GM12878 (cell line): ENCODE results near the gene LGMN. TPM values are rescaled to one million over a fixed set of nuclear protein-coding genes. Genes with fewer than 3 reads are reported as not detected.

Experiments used
- ATAC-seq: fragments of 200-7000 bp; cut with Tn5 transposase; 3 replicates; pipeline ENCODE4 v1.9.1; 2020; ENCODE audit warnings: mild to moderate bottlenecking, moderate library complexity
- BruUV-seq: library from RNA; stranded (reverse); fragments of 400-500 nt; replicated peaks from 2 replicates; lab custom pipeline; 2021; lab: Mats Ljungman, UMichigan
- CTCF ChIA-PET: fragments of 300-600 bp; sonication (Branson Sonifier 250); formaldehyde crosslinking; extraction: SDS; loops from one replicate; lab custom pipeline; 2021; ENCODE audit warnings: inconsistent platforms; lab: Yijun Ruan, JAX
- POLR2A ChIA-PET: fragments of 350-600 bp; formaldehyde crosslinking; extraction: SDS; loops from one replicate; lab custom pipeline; 2021; ENCODE audit warnings: inconsistent platforms; lab: Charles Lee
- RAD21 ChIA-PET: fragments of 300-600 bp; sonication (Branson Sonifier 250); formaldehyde crosslinking; loops from one replicate; lab custom pipeline; 2023; ENCODE audit warnings: antibody characterized with exemption; ENCODE audit not compliant: unreplicated experiment; lab: Charles Lee
- SMC1A ChIA-PET: fragments of 300-600 bp; sonication (Branson Sonifier 250); formaldehyde crosslinking; loops from one replicate; lab custom pipeline; 2023; ENCODE audit not compliant: unreplicated experiment, uncharacterized antibody; lab: Charles Lee
- DNase-seq: peaks from one replicate; pipeline ENCODE4 v3.0.0-alpha.2; 2011; ENCODE audit warnings: low read depth, low spot score
- FAIRE-seq: peaks from 3 replicates; lab custom pipeline; 2011; peaks lifted over from hg19 to GRCh38; lab: Jason Lieb, UNC
- H2AFZ ChIP-seq: 2 replicates; pipeline ENCODE4 v1.6.0; 2011; ENCODE audit warnings: low read depth, low read length, control low read depth; ENCODE audit not compliant: control insufficient read depth
- H3K27ac ChIP-seq: 2 replicates; pipeline ENCODE4 v1.5.1; 2011; ENCODE audit warnings: control low read depth; ENCODE audit not compliant: control insufficient read depth, insufficient read depth
- H3K27me3 ChIP-seq, 2 experiments: replicated peaks in 1 of 2; 2 replicates each; pipeline versions ENCODE4 v1.6.0 to v1.6.1; 2011; ENCODE audit warnings: low read length in 1 of 2; ENCODE audit not compliant: control insufficient read depth in 2 of 2, insufficient read depth in 2 of 2
- H3K36me3 ChIP-seq, 2 experiments: 2 replicates each; pipeline ENCODE4 v1.5.1; 2011; ENCODE audit warnings: low read length in 1 of 2; ENCODE audit not compliant: control insufficient read depth in 2 of 2, insufficient read depth in 2 of 2
- H3K4me1 ChIP-seq: 2 replicates; pipeline ENCODE4 v1.6.1; 2011; ENCODE audit warnings: mild to moderate bottlenecking, low read length, moderate library complexity, mixed read lengths; ENCODE audit not compliant: control insufficient read depth, insufficient read depth
- H3K4me2 ChIP-seq: 2 replicates; pipeline ENCODE4 v1.6.0; 2011; ENCODE audit warnings: control low read depth; ENCODE audit not compliant: control insufficient read depth, insufficient read depth
- H3K4me3 ChIP-seq: fragments of 200-600 bp; sonication (generic); 2 replicates; pipeline ENCODE4 v1.5.1; 2016
- H3K79me2 ChIP-seq: 2 replicates; pipeline ENCODE4 v1.6.0; 2011; ENCODE audit warnings: low read length; ENCODE audit not compliant: control insufficient read depth, insufficient read depth
- H3K9ac ChIP-seq: 2 replicates; pipeline ENCODE4 v1.8.0; 2011; ENCODE audit warnings: low read length, control low read depth, mixed read lengths; ENCODE audit not compliant: control insufficient read depth, insufficient read depth
- H3K9me3 ChIP-seq: replicated peaks from 3 replicates; pipeline ENCODE4 v1.5.1; 2011; ENCODE audit warnings: mild to moderate bottlenecking, low read length; ENCODE audit not compliant: control insufficient read depth, insufficient read depth
- H4K20me1 ChIP-seq: 2 replicates; pipeline ENCODE4 v1.6.0; 2011; ENCODE audit not compliant: control insufficient read depth, insufficient read depth
- CBX5 ChIP-seq: sonication (generic); IDR thresholded peaks from 2 replicates; pipeline ENCODE4 v1.6.1; 2016; ENCODE audit warnings: low read depth, moderate library complexity, mild to moderate bottlenecking, inconsistent platforms
- FOXK2 ChIP-seq: fragments of 450-650 bp; IDR thresholded peaks from 2 replicates; pipeline ENCODE4 v1.6.1; 2017; ENCODE audit warnings: mild to moderate bottlenecking, moderate library complexity
- GATAD2B ChIP-seq: fragments of 450-650 bp; conservative IDR thresholded peaks from 2 replicates; pipeline ENCODE4 v1.6.1; 2017; ENCODE audit warnings: low read depth, mild to moderate bottlenecking, moderate library complexity
- MEF2A ChIP-seq: IDR thresholded peaks from 2 replicates; pipeline ENCODE4 v1.6.1; 2011; ENCODE audit warnings: low read depth, mild to moderate bottlenecking, low read length, moderate library complexity; ENCODE audit not compliant: insufficient read depth
- MEF2B ChIP-seq: fragments of 450-650 bp; IDR thresholded peaks from 2 replicates; pipeline ENCODE4 v1.6.1; 2018; ENCODE audit warnings: mild to moderate bottlenecking, moderate library complexity; ENCODE audit not compliant: partially characterized antibody, poor library complexity, severe bottlenecking
- RAD21 ChIP-seq: IDR thresholded peaks from 2 replicates; pipeline ENCODE4 v1.6.1; 2011; ENCODE audit warnings: mild to moderate bottlenecking, low read depth, low read length, moderate library complexity; ENCODE audit not compliant: insufficient read depth
- RUNX3 ChIP-seq: IDR thresholded peaks from 2 replicates; pipeline ENCODE4 v1.6.1; 2012; ENCODE audit warnings: low read length, inconsistent platforms
- ZNF274 ChIP-seq: IDR thresholded peaks from one replicate; pipeline ENCODE4 v1.8.0; 2011; ENCODE audit not compliant: insufficient read length, insufficient read depth
- WGBS: methylation state at CpG from one replicate; pipeline ENCODE4 v1.1.6; 2016; ENCODE audit warnings: low lambda C conversion rate; ENCODE audit not compliant: insufficient replicate concordance, insufficient coverage; ENCODE audit errors: missing lambda C conversion rate; 5-methylcytosine and 5-hydroxymethylcytosine counted together
- in situ Hi-C: fragments of 300-500 bp; cut with MboI; formaldehyde crosslinking; loops from 9 replicates; pipeline ENCODE4 v1.14.3; 2018; ENCODE audit warnings: mixed read lengths
- intact Hi-C: fragments of 100-400 bp; cut with micrococcal nuclease; formaldehyde crosslinking; loops from one replicate; pipeline ENCODE4 v1.14.2; 2022; ENCODE audit not compliant: unreplicated experiment
- polyA plus RNA-seq, 11 experiments: library from polyadenylated mRNA; depleted of rRNA in 4 of 11; unstranded in 6 of 11; stranded (reverse) in 5 of 11; fragments of >200 nt; fragmentation: Nextera tagmentation in 4 of 11; fragmentation: Illumina TruSeq in 1 of 11; extraction: Ambion mirVana in 4 of 11; extraction: Trizol in 1 of 11; gene quantifications; 1 replicate in 1 of 11; 2 replicates in 10 of 11; pipeline versions ENCODE4 v1.2.1 to v1.2.3, GENCODE V29; 2011 to 2016; ENCODE audit warnings: inconsistent platforms in 2 of 11, missing spikeins in 2 of 11, low read depth in 1 of 11
- total RNA-seq, 4 experiments: library from RNA; depleted of rRNA in 3 of 4; stranded (reverse); fragments of >200 nt in 3 of 4; fragmentation: Illumina TruSeq in 1 of 4; extraction: Trizol in 1 of 4; gene quantifications; 2 replicates each; pipeline versions ENCODE4 v1.2.1 to v1.2.3, GENCODE V29; 2013 to 2021
- TF ChIP-seq, protein P1 (sequence below): fragments of 450-650 bp; IDR thresholded peaks from 2 replicates; pipeline ENCODE4 v1.6.1; 2017; ENCODE audit warnings: mild to moderate bottlenecking, moderate library complexity
- TF ChIP-seq, protein P2 (sequence below): fragments of 450-650 bp; IDR thresholded peaks from 2 replicates; pipeline ENCODE4 v1.6.1; 2018; ENCODE audit warnings: borderline replicate concordance, mild to moderate bottlenecking; ENCODE audit not compliant: partially characterized antibody

LGMN gene
- total and polyA plus RNA-seq, 10 of the 15 experiments (the other 5 are each of a cell fraction or from before 2014, with no cell fraction given): 0.71 to 192 (median 3.9) TPM

DNA sequence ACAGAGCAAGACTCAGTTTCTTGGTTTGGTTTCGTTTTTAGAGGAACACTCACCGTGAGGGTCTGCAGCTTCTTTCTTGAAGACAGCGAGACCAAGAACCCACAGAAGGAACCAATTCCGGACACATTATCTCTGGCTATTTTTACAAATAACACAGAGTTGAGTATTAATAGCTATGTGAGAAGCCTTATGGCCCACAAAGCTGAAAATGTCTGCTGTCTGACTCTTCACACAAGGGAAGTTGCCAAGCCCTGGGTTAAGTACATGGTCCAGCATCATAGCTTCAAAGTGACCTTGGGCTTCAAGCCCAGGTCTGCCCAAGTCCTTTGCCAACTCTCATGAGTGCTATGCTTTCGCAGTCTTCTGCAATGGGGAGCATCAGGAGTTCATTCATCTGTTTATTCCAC is 2.6 kb upstream of the LGMN start:
- no TSS peak for BruUV-seq
- FAIRE-seq (no peak), DNase-seq (peak; percentile 67), ATAC-seq (peak; percentile 16)
- intact Hi-C loops (no loop called here), in situ Hi-C loops (loop anchor here (25.0 kb wide), 2 partner anchors 1211 to 1389 kb away; no protein-coding TSS in a partner anchor)
- peaks cover 8% of the 10 kb centered on the region for H3K79me2 ChIP-seq
- H2AFZ ChIP-seq: peak overlapping the region; percentile 51
- ChIA-PET CTCF (interaction anchor here (0.6 to 2.8 kb wide), 16 partner anchors 9 to 409 kb away, joined by 3 to 11 read pairs (median 4); no protein-coding TSS in a partner anchor), POLR2A (interaction anchor here (0.8 to 1.8 kb wide), 8 partner anchors 8 to 49 kb away, joined by 3 to 9 read pairs (median 4); no protein-coding TSS in a partner anchor), RAD21 (interaction anchor here (0.6 to 3.2 kb wide), 13 partner anchors 9 to 47 kb away, joined by 3 to 21 read pairs (median 5); no protein-coding TSS in a partner anchor), SMC1A (interaction anchor here (0.8 to 5.9 kb wide), 15 partner anchors 8 to 174 kb away, joined by 3 to 67 read pairs (median 5); no protein-coding TSS in a partner anchor)
- H3K4me2 ChIP-seq: peak overlapping the region; percentile 63
- no peaks in the 10 kb centered on the region; the same call in 1 of the 2 replicates for H4K20me1 ChIP-seq
- H3K9ac ChIP-seq: peak overlapping the region; percentile 33; the same call in 1 of the 2 replicates
- peaks cover 31% of the 10 kb centered on the region for H3K4me1 ChIP-seq
- peak overlapping the region; percentile 34 for H3K4me3 ChIP-seq
- H3K9me3 ChIP-seq: peaks cover 10% of the 10 kb centered on the region
- no peaks in the 10 kb centered on the region for H3K36me3 ChIP-seq
- peak overlapping the region; percentile 53 for H3K27ac ChIP-seq
- H3K27me3 ChIP-seq: no peaks in the 10 kb centered on the region
- 6% methylated on average over 5 of the region's 5 CpGs for WGBS
- TF ChIP-seq RUNX3 (peak; percentile 36; the same call in 1 of the 2 replicates), FOXK2 (no peak), RAD21 (no peak), MEF2A (peak; percentile 54; the same call in 1 of the 2 replicates), CBX5 (no peak), ZNF274 (no peak), GATAD2B (no peak), MEF2B (peak; percentile 8)
- TF ChIP-seq, protein P1, sequence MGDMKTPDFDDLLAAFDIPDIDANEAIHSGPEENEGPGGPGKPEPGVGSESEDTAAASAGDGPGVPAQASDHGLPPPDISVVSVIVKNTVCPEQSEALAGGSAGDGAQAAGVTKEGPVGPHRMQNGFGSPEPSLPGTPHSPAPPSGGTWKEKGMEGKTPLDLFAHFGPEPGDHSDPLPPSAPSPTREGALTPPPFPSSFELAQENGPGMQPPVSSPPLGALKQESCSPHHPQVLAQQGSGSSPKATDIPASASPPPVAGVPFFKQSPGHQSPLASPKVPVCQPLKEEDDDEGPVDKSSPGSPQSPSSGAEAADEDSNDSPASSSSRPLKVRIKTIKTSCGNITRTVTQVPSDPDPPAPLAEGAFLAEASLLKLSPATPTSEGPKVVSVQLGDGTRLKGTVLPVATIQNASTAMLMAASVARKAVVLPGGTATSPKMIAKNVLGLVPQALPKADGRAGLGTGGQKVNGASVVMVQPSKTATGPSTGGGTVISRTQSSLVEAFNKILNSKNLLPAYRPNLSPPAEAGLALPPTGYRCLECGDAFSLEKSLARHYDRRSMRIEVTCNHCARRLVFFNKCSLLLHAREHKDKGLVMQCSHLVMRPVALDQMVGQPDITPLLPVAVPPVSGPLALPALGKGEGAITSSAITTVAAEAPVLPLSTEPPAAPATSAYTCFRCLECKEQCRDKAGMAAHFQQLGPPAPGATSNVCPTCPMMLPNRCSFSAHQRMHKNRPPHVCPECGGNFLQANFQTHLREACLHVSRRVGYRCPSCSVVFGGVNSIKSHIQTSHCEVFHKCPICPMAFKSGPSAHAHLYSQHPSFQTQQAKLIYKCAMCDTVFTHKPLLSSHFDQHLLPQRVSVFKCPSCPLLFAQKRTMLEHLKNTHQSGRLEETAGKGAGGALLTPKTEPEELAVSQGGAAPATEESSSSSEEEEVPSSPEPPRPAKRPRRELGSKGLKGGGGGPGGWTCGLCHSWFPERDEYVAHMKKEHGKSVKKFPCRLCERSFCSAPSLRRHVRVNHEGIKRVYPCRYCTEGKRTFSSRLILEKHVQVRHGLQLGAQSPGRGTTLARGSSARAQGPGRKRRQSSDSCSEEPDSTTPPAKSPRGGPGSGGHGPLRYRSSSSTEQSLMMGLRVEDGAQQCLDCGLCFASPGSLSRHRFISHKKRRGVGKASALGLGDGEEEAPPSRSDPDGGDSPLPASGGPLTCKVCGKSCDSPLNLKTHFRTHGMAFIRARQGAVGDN: peak; percentile 32; the same call in 1 of the 2 replicates
- TF ChIP-seq, protein P2, sequence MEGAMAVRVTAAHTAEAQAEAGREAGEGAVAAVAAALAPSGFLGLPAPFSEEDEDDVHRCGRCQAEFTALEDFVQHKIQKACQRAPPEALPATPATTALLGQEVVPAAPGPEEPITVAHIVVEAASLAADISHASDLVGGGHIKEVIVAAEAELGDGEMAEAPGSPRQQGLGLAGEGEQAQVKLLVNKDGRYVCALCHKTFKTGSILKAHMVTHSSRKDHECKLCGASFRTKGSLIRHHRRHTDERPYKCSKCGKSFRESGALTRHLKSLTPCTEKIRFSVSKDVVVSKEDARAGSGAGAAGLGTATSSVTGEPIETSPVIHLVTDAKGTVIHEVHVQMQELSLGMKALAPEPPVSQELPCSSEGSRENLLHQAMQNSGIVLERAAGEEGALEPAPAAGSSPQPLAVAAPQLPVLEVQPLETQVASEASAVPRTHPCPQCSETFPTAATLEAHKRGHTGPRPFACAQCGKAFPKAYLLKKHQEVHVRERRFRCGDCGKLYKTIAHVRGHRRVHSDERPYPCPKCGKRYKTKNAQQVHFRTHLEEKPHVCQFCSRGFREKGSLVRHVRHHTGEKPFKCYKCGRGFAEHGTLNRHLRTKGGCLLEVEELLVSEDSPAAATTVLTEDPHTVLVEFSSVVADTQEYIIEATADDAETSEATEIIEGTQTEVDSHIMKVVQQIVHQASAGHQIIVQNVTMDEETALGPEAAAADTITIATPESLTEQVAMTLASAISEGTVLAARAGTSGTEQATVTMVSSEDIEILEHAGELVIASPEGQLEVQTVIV: no peak
